HK-2 (cell line): ENCODE results near the gene SETD3.
"Not testable (repeated sequence)": the region's sequence is repeated elsewhere in the genome, so short reads cannot be mapped to it uniquely, and the experiment has no call there.

Experiments
- DNase-seq: peaks from one replicate; pipeline ENCODE4 v3.0.0-alpha.2; 2018; ENCODE audit not compliant: unreplicated experiment

The SETD3 gene

DNA sequence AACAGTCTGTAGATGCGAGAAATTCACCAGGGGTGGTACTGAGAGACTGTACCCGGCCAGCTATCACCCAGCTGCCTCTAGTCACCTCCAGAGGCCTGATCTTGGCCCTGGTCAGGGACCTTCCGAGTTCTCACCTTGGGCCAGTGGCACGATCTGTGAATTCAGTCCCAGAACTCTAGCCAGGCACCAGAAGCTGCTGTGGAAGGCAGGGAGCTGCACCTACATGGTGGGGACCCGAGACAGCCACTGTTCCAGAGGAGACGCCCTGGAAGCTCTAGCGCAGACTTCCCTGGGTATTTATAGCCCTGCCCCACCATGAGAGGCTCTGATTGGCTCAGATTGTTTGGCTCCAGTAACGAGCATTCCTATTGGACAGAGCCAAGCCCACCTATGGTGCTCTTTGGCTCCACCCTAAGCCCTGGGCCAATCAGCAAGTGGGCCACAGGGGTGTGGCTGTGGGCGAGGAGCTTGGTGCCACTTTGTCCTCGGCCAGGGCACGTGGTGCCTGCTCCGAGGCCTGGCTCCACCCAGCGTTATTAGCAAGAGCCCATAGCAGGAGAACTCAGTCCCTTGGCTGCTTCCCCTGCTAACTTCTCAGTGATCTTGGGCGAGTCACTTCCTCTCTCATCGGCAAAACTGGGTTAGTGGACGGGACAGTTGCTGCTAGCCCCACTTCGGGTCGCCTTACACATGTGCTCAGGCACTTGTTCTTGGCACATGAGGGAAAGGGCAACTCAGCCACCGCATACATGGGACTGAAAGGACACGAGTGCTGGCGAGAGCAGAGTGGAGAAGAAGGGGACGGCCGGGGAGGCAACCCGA, 119.7 kb downstream of the SETD3 start:
- DNase-seq, result no peak

DNA sequence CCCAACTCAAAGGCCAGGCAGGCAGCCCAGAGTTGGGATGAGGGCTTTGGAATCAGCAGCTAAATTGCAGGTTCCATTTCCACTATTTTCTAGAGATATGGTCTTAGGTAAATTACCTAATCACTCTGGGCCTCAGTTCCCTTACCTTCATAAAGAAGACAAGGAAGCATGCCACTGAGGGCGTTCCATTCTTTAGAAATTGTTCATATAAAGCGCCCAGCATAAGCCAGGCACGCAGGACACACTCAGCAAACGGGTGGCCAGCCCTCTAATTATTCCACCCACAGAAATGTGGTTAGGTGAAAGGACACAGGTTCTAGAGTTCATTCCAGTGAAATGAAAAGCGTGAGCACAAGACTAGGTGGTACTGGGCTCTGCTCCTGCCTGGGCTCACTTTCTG, 120.8 kb downstream of the SETD3 start:
- no peak for DNase-seq

DNA sequence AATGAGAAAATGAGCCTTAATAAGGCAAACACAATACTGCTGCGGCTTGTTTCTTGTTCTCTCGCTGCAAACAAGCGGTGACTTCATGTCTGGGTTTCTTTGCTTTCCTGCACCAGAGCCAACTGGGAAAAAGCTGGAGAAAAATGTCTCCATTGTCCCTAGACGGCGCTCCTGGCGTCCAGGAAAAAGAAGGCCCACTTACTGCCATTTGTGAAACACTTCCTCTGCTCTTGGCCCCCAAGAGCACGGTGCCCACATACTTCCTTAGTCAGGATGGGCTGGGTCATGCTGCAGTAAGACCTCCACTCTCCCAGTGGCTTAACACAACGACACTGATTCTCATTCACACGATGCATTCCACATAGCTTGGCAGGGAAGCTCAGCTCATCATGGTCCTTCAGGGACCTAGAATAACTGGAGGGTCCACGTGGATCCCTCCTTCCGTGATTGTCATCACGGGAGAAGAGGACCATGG, 122.7 kb downstream of the SETD3 start:
- DNase-seq, result no peak

DNA sequence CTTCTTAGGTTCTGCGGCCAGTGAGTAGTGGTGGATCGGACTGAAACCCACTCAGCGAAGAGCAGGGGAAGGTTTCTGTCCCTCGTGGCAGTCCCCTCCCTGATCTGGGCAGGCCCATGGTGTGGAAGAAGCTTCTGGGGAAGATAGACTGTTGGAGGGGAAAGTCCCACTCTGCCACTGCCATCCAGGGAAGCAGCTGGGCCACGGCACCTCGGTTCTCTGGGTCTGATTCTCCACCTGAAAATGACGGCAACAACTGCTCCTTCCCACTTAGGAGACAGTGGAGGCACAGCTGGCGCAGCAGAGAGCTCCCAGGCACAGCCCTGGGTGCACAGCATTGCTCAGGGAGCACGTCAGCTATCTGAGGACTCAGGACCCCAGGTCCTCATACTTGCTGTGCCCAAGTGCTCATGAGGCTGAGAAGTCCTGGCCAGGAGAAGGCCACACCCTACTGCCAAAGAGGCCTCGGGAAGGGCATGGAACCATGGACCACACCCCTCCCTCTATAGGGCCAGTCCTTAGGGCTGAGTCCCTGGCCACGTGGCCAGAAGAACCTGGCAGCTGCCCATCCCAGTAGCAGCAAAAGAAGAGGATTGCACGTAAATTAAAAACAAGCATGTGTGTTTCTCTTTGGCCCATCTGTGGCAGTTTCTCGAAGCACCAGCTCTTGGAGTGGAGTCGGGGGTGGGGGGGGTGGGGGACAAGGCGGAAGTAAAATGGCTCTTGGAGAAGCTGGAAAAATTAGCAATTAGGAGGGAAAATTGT, 123.3 kb downstream of the SETD3 start:
- DNase-seq, result no peak

DNA sequence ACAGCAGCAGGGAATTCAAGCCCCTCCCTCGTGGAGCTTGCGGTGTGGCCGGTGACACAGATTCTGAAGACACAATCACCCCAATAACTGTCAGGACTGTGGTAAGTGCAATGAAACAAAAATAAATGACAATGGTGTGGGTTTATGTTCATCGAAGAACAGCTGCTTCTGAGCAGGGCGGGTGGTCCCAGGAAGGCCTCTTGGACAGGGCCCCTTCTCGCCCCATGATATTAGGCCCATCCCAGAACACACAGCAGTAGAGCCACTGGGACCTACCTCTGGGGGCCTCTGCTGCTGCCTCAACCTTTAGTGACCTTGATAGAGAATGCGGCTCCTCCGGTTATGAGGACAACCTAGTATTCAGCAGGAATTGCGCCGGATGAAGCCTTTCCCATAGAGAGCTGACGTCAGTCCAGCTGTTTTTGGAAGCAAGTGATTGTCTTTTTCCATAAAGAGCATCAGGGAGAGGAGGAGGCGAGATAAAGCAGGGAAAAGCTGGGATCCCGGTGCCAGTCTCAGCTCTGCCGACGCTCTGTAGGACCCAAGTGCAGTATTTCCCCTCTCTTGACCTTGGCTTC, 124.5 kb downstream of the SETD3 start:
- DNase-seq, result no peak

DNA sequence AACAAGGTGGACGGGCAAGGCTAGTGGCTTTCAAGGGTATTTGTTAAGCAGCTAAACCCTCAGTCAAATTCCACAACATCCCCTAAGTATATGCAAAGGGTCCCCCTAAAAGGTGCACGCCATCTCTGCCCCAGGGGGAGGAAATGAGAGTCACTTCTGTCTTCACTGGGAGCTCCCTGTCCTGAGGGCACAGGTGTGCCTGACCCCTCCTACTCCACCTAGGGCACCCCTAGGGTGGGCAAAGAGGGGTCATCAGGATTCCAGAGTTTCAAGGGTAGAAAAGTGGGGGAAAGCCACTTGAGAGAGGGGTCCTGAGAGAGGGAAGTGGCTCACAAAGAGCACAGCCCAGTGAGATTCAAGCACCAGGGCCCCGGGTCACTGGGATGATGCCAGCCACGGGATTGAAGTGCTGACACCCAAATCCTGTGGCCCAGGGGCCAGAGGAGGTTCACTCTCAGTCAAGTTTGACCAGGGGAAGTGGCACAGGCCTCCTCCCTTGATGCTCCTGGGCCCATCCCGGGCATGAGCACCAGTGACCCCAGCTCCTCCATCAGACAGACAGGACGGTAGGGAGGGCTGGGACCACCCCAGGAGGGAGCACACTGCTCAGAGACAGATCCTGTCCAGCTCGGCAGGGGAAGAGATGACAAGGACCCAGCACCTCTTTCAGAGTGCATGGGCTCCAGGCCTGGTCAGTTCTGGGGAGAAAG, 126.3 kb downstream of the SETD3 start:
- no peak for DNase-seq

DNA sequence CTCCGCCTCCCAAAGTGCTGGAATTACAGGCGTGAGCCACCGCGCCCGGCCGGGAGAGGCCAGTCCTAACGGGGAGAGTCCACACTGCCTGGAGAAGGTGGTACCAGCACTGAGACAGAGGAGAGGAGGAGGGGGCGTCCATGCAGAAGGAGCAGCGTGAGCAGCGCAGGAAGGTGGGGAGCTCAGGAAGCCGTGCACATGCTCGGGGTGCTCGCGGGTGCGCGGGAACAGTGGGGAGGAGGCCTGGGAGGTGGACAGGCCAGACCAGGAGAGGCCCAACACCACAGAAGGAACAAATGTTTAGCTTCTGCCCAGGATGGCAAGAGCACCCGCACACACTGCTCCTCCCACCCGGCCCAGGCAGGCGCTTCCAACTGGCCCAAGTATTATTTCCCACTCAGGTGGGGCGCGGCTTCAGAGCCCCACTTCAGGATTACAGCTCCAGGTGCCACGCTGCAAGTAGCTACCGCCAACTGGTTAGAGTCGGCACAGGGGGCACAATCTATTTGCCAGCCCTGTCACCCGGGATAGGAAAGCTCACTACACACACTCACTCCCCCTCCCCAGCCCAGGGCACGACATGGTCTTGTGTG, 127.9 kb downstream of the SETD3 start:
- no peak for DNase-seq

DNA sequence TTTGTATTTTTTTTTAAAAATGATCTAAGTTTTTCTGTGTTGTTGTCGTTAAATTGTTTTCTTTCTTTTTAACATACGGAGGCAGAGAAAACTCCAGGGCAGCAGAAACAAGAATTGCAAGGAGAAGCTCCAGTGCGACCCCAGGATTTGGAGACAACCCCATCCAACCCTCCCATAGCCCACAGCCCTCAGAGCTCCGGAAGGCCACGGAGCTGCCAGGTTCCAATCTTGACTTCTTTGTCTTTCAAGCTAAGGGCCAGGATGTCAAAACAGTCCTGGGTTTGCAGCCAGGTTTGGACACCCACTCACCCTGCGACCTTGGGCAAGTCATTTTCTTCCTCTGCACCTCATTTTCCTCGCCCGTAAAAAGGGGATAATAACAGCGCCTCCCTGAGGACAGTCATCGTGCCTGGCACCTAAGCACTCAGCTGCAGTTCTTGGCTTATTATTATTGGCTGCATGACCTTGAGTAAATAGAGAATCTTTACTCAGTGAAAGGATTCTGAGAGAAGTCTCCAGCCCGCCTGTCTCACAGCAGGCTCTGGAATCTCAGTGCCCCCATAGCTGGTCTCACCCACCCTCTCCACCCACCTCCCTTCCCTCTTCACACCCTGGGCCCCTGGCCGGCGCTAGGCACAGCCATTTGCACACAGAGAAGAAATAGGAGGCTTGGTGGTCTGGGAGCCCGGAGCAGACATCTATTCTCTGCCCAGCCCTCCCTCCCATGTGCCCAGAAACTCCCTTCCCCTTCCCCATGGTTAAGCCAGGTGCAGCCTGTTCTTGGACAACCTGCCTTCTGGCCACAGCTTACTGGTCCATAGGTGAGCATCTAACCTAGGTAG, 129.3 kb downstream of the SETD3 start:
- no peak for DNase-seq

DNA sequence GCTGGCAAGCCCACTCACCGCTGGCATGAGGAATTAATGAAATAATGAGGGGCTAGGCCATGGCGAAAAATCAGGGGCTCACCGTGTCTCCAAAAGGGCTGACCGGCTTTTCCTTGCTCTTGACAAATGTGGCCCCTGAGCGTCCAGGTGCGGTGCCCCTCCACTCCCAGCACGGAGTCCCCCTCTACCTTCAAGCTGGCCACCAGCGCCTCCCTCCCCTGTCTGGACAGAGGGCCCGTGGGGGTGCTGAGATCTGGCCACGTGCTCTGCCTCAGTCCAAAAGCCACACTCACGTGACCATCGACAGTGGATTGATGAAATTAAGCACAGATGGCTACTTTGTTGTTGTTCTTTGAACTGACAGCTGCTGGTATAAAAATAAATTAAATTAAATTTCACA, 129.9 kb downstream of the SETD3 start:
- DNase-seq, result no peak

DNA sequence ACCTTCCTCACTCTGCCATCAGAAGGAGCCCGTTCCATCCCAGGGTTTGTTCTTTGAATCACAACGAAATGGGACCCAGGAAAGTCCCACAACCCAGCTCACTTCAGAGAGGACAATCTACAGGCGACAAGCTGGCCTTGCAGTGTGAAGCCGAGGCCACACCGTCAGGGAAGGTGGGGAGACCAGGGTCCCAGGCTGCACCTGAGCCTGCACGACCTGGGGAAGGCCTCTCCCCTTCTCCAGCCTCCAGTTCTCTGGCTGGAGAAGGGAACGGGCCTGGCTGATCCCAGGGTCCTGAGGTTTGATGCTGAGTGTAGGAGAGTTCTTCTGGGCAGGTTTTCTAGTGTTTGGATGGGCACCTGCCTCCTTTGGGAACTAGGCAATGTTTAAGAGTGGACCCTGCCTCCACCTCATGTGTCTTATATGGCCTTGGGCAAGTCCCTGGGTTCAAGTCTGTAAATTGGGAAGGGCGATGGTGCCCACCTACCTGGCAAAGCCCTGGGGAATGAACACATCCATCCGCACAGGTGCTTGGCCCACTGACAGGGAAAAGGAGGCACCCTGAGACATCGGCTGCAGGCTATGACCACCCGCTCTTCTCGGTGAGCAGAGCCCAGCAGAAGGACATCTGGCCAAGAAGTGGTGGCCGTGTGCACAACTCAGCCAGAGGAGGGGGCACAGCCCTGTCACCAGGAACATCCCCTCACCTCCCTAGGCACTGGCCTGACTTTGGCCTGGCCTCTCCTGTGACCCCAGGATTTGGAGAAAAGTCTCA, 130.8 kb downstream of the SETD3 start:
- DNase-seq, result no peak

DNA sequence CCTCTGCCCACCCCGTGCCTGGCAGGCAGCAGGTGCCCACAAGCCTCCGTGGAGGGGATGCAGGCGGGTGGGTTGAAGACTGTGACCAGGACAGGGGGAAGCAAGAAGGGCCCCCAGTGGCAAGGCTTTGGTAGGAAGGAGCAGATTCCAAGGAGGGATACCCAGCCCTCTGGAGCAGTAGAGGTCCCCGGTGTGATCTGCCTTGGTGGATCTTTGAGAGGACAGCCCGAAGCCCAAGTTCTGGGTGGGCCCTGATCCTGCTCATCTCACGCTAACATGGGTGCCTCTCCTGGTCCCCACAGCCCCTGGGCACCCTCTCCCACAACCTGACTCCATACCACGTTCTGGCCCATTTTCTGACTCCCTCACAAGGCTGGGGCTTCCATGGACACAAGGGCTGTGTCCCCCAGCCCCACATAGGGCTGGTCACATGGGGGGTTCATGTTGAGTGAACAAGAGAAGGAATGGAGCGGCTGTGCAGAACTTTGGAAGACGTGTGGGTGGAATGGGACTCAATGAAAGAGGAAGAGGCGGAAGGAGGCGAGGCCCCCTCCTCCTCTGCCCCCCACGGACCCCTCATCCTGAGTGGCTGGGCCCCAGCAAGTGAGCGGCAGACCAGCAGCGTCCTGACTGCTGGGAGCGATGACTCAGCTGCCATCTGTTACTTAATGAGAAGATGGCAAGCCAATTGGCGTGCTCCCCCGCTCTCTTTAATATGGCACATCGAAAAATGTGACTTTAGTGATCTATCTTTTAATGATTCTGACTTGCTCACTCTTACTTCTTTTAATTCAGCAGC, 131.6 kb downstream of the SETD3 start:
- DNase-seq, result no peak

DNA sequence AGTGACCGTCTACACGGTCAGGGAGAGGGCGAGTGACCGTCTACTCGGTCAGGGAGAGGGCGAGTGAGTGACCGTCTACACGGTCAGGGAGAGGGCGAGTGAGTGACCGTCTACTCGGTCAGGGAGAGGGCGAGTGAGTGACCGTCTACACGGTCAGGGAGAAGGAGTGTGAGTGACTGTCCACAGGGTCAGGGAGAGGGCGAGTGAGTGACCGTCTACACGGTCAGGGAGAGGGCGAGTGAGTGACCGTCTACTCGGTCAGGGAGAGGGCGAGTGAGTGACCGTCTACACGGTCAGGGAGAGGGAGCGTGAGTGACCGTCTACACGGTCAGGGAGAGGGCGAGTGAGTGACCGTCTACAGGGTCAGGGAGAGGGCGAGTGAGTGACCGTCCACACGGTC, 132.4 kb downstream of the SETD3 start:
- DNase-seq, result not testable (repeated sequence)
